Motor neuron (in vitro differentiated cells): Measurements from ENCODE around the gene SGSM2. TPM values are rescaled to one million over a fixed set of nuclear protein-coding genes. Genes with fewer than 3 reads are reported as not detected.
A peak's percentile ranks its signal among the peaks of the same experiment; 100 is the strongest.

ENCODE experiments used
- ATAC-seq, 8 experiments: fragments of 200-7000 bp; cut with Tn5 transposase; replicated peaks in 6 of 8; 2 replicates each; pipeline ENCODE4 v1.8.0; 2021; ENCODE audit warnings: mild to moderate bottlenecking in 8 of 8, moderate library complexity in 8 of 8
- H3K27ac ChIP-seq, 2 donors: fragments of 250-450 bp; sonication (Bioruptor Pico); 2 replicates each; pipeline ENCODE4 v1.9.0; 2021; ENCODE audit warnings: antibody characterized with exemption in 2 of 2, mild to moderate bottlenecking in 2 of 2, moderate library complexity in 1 of 2
- H3K4me1 ChIP-seq, 2 donors: fragments of 250-450 bp; sonication (Bioruptor Pico); replicated peaks in 1 of 2; 2 replicates each; pipeline ENCODE4 v1.6.1; 2021; ENCODE audit warnings: antibody characterized with exemption in 2 of 2, mild to moderate bottlenecking in 2 of 2, moderate library complexity in 1 of 2
- H3K4me3 ChIP-seq, 5 donors: fragments of 250-450 bp; sonication (Bioruptor Pico); 2 replicates each; pipeline ENCODE4 v1.9.0; 2021; ENCODE audit warnings: antibody characterized with exemption in 5 of 5, mild to moderate bottlenecking in 5 of 5, moderate library complexity in 4 of 5
- WGBS, 10 experiments: fragments of 450-650 bp; shearing (Covaris generic); methylation state at CpG; one replicate each; pipeline ENCODE4 v1.0.0; 2022; 5-methylcytosine and 5-hydroxymethylcytosine counted together
- in situ Hi-C, 9 experiments: fragments of 400-800 bp; cut with MboI; loops; one replicate each; pipeline ENCODE4 v1.15.0; 2021; ENCODE audit warnings: low sequenced_read_pairs in 9 of 9, low pct_unique_long_range_greater_than_20kb in 2 of 9; ENCODE audit not compliant: unreplicated experiment in 9 of 9
- total RNA-seq, 8 experiments: library from RNA; unstranded; fragments of 300-600 nt; gene quantifications; 2 replicates each; pipeline versions ENCODE4 v1.2.3 to v1.2.4, GENCODE V29; 2022

The SGSM2 gene
- total RNA-seq, 8 experiments from 2014 or later: 33.4 to 95.6 (median 46.4) TPM

GRCh38 chr17:2396192-2396567 is 58.9 kb downstream of the SGSM2 start:
- WGBS, 10 experiments: 20 to 59% (median 43%) methylated on average over 1 to 6 of the region's 7 CpGs; no CpG with 5 or more reads in 1 of the 10 experiments
- Histone ChIP-seq H3K4me1 (peaks cover 49 to 52% of the 10 kb centered on the region in 2 donors), H3K4me3 (peak overlapping the region in 3 of 5 donors; percentile 14 to 32 (median 28)), H3K27ac (peak overlapping the region; percentile 48 to 83)
- ATAC-seq: no peak
- in situ Hi-C loops: no loop called here

- peak overlapping the region; percentile 0 to 32 (median 14) for H3K4me3 ChIP-seq
- WGBS, 10 experiments: 0% methylated on average over 1 to 5 of the region's 34 CpGs; no CpG with 5 or more reads in 4 of the 10 experiments
- ATAC-seq: peak; percentile 10 to 48 (median 32)
- in situ Hi-C loops: no loop called here
- peaks cover 45 to 48% of the 10 kb centered on the region in 2 donors for H3K4me1 ChIP-seq
- peak overlapping the region; percentile 48 to 83 for H3K27ac ChIP-seq
These were observed 59.4 kb downstream of the SGSM2 start for GRCh38 chr17:2396568-2397246.

GRCh38 chr17:2397247-2398171 is 60.2 kb downstream of the SGSM2 start:
- peaks cover 43 to 45% of the 10 kb centered on the region in 2 donors for H3K4me1 ChIP-seq
- in situ Hi-C loops: no loop called here
- no peak for ATAC-seq
- H3K4me3 ChIP-seq: peak overlapping the region in 3 of 5 donors; percentile 6 to 32 (median 28)
- WGBS, 10 experiments: 79 to 100% (median 100%) methylated on average over 1 to 4 of the region's 12 CpGs; no CpG with 5 or more reads in 3 of the 10 experiments
- H3K27ac ChIP-seq: peak overlapping the region; percentile 48 to 83

DNA sequence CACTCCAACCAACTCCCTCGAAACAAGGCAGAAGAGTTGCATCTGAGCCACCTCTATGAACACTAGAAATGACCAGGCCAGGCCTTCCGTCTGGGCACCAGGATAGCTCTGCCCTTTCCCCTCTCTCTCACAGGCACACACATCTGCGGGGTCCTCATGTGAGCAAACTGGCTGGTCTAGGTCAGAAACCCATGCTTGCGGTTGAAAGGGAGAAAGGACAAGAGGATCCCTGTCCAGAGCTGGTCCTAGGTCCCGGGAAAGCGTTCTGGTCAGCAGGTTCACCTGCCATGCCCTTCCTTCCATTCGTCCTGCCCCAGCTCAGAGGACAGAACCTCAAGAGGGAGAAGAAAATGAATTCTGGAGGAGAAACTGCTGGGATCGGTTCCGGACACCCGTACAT is 60.9 kb downstream of the SGSM2 start:
- Histone ChIP-seq H3K4me3 (peak overlapping the region; percentile 60 to 90 (median 62)), H3K4me1 (peaks cover 46 to 50% of the 10 kb centered on the region in 2 donors), H3K27ac (peak overlapping the region; percentile 96 to 97)
- WGBS, 10 experiments: 60 to 100% (median 75%) methylated on average over 1 to 5 of the region's 10 CpGs; no CpG with 5 or more reads in 4 of the 10 experiments
- no peak for ATAC-seq
- in situ Hi-C loops: no loop called here

GRCh38 chr17:2398655-2399571 is 61.6 kb downstream of the SGSM2 start:
- H3K4me3 ChIP-seq: peak overlapping the region; percentile 60 to 90 (median 62)
- H3K27ac ChIP-seq: peak overlapping the region; percentile 96 to 97
- peak in 5 of 8 experiments; percentile 4 to 11 (median 6) for ATAC-seq
- in situ Hi-C loops: no loop called here
- H3K4me1 ChIP-seq: peaks cover 45 to 49% of the 10 kb centered on the region in 2 donors
- WGBS, 10 experiments: 0 to 80% (median 12%) methylated on average over 4 to 20 of the region's 55 CpGs; no CpG with 5 or more reads in 6 of the 10 experiments

- peaks cover 38 to 40% of the 10 kb centered on the region in 2 donors for H3K4me1 ChIP-seq
- H3K4me3 ChIP-seq: peak overlapping the region; percentile 60 to 90 (median 62)
- H3K27ac ChIP-seq: peak overlapping the region; percentile 96 to 97
- WGBS, 10 experiments: 0 to 1% methylated on average over 11 of the region's 82 CpGs; no CpG with 5 or more reads in 8 of the 10 experiments
- ATAC-seq: peak; percentile 15 to 57 (median 49)
- in situ Hi-C loops: no loop called here
These were observed 62.5 kb downstream of the SGSM2 start for GRCh38 chr17:2399572-2400473.

DNA sequence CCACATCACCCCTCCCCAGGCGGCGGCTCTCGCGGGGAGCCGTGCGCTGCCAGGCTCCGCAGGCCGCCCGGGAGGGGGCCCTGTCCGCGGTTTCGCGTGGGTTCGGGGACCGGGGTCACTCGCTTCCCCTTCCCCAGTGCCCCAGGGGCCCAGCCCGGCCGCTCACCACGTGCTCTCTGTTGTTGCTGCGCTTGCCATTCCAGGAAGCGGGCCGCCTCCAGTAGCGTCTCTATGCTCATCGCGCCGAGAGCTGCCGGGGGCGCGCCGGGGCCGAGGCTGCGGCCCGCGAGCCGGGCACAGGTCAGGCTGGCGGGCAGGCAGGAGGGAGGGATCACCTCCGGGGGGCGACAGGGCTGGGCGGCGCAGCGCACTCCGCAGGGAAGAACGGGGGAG is 63.2 kb downstream of the SGSM2 start:
- WGBS, 10 experiments: 0% methylated on average over 11 of the region's 43 CpGs; no CpG with 5 or more reads in 9 of the 10 experiments

GRCh38 chr17:2400877-2401425 is 63.6 kb downstream of the SGSM2 start, which contains the start of gene MNT:
Gene MNT, minus strand, starts transcription at chr17:2401060. Its CDS starts 348 bp downstream, at chr17:2400712.
- Histone ChIP-seq H3K4me3 (peak within 1 kb of the TSS; percentile 60 to 90 (median 62)), H3K4me1 (peaks cover 30% of the 10 kb centered on the region in 2 donors), H3K27ac (peak within 1 kb of the TSS; percentile 96 to 97)
- peak; percentile 5 to 31 (median 16) for ATAC-seq
- in situ Hi-C loops: no loop called here
- 0 to 5% (median 0%) methylated on average over 3 to 12 of the region's 51 CpGs; no CpG with 5 or more reads in 5 of the 10 experiments for WGBS, 10 experiments

More for the DNA sequence above, 63.2 kb downstream of the SGSM2 start:
- H3K4me1 ChIP-seq: peaks cover 34 to 35% of the 10 kb centered on the region in 2 donors
- peak overlapping the region; percentile 96 to 97 for H3K27ac ChIP-seq
- no peak for ATAC-seq
- peak overlapping the region; percentile 60 to 90 (median 62) for H3K4me3 ChIP-seq
- in situ Hi-C loops: no loop called here

DNA sequence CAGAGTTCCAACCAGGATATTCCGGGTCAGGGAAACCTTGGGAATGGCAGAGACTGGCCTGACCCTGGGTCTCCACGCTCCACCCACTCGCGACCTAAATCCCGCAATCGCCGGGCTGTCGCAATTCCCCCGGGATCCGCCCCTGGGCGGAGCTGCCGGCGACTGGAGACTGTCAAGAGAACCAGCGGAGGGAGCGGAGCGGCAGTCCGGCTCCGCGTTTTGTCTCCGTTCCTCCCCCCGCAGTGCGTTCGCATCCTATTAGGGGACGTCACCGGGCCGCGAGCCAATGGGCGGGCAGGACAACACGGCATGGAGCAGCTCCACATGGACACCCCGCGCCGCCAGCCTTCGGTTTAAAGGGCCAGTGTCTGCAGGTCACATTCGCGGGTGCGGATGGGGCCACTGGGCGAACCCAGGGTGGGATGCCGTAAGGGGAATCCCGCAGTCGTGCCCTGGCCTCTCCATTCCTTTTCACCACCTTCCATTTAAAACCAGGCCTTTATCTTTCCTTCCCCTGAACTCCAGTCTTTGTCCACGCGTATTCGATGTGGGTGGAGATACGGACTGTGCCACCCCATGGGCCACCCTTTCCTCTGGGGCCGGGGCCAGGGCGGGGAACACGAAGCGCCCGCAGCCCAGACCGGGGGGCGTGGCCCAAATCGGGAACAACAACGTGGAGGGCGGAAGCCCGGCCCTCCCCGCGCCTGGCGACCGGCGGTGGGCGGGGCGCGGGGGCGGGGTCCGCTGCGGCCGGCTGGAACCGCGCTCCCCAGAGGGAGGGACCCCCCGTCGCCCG is 64.3 kb downstream of the SGSM2 start:
- WGBS, 10 experiments: 0 to 4% (median 0%) methylated on average over 1 to 20 of the region's 72 CpGs; no CpG with 5 or more reads in 5 of the 10 experiments
- ATAC-seq: peak; percentile 12 to 65 (median 54)
- Histone ChIP-seq H3K27ac (peak overlapping the region; percentile 96 to 97), H3K4me1 (peaks cover 25 to 26% of the 10 kb centered on the region in 2 donors), H3K4me3 (peak overlapping the region; percentile 60 to 90 (median 62))
- in situ Hi-C loops: no loop called here

- in situ Hi-C loops: no loop called here
- H3K27ac ChIP-seq: peak overlapping the region; percentile 96 to 97
These were observed 65.2 kb downstream of the SGSM2 start for GRCh38 chr17:2402544-2402943.

More at GRCh38 chr17:2402544-2402943, 65.2 kb downstream of the SGSM2 start:
- Histone ChIP-seq H3K4me1 (peaks cover 27 to 29% of the 10 kb centered on the region in 2 donors), H3K4me3 (peak overlapping the region; percentile 60 to 90 (median 62))
- 8 to 50% (median 16%) methylated on average over 2 to 6 of the region's 15 CpGs; no CpG with 5 or more reads in 5 of the 10 experiments for WGBS, 10 experiments
- ATAC-seq: no peak
